OCI-LY7 (cell line): ENCODE data around the gene IGFBP4. TPM values are rescaled to one million over a fixed set of nuclear protein-coding genes. Genes with fewer than 3 reads are reported as not detected.
A peak's percentile ranks its signal among the peaks of the same experiment; 100 is the strongest.

Experiments
- BruUV-seq: library from RNA; stranded (reverse); fragments of 400-500 nt; replicated peaks from 2 replicates; lab custom pipeline; 2021; lab: Mats Ljungman, UMichigan
- CTCF ChIA-PET: fragments of 300-600 bp; sonication (Branson Sonifier 250); formaldehyde crosslinking; loops from one replicate; lab custom pipeline; 2022; ENCODE audit warnings: antibody characterized with exemption; ENCODE audit not compliant: unreplicated experiment; lab: Charles Lee
- POLR2A ChIA-PET: fragments of 300-600 bp; sonication (Branson Sonifier 250); formaldehyde crosslinking; loops from one replicate; lab custom pipeline; 2022; ENCODE audit warnings: antibody characterized with exemption; lab: Charles Lee
- DNase-seq: peaks from one replicate; pipeline ENCODE4 v3.0.0-alpha.2; 2015; ENCODE audit warnings: low spot score
- H2AFZ ChIP-seq: fragments of 200-600 bp; sonication (generic), shearing (Covaris generic); 2 replicates; pipeline ENCODE4 v1.6.1; 2014; ENCODE audit warnings: mild to moderate bottlenecking, antibody characterized with exemption, low read length, moderate library complexity
- H3K27ac ChIP-seq: fragments of 200-600 bp; sonication (generic); 2 replicates; pipeline ENCODE4 v1.5.1; 2014; ENCODE audit warnings: mixed run types, low read depth, mild to moderate bottlenecking, moderate library complexity, low read length, inconsistent platforms; ENCODE audit not compliant: poor library complexity, severe bottlenecking
- H3K36me3 ChIP-seq: fragments of 200-600 bp; sonication (generic); 2 replicates; pipeline ENCODE4 v1.6.1; 2014; ENCODE audit warnings: mild to moderate bottlenecking, antibody characterized with exemption, low read length, moderate library complexity, mixed read lengths; ENCODE audit not compliant: insufficient read depth
- H3K4me1 ChIP-seq: fragments of 200-600 bp; sonication (generic); 2 replicates; pipeline ENCODE4 v1.5.1; 2014; ENCODE audit warnings: mild to moderate bottlenecking, low read length; ENCODE audit not compliant: insufficient read depth, poor library complexity, severe bottlenecking
- H3K4me2 ChIP-seq: fragments of 200-600 bp; sonication (generic); 2 replicates; pipeline ENCODE4 v1.6.1; 2014; ENCODE audit warnings: mild to moderate bottlenecking, low read length
- H3K4me3 ChIP-seq: fragments of 200-600 bp; sonication (generic); 2 replicates; pipeline ENCODE4 v1.5.1; 2014; ENCODE audit warnings: mild to moderate bottlenecking, low read depth, low read length; ENCODE audit not compliant: poor library complexity, severe bottlenecking
- H3K79me2 ChIP-seq: fragments of 200-600 bp; sonication (generic); 2 replicates; pipeline ENCODE4 v1.6.1; 2016; ENCODE audit warnings: low read depth, mild to moderate bottlenecking, low read length, moderate library complexity, mixed read lengths; ENCODE audit not compliant: insufficient read depth
- H3K9me2 ChIP-seq: fragments of 200-600 bp; sonication (generic); 2 replicates; pipeline ENCODE4 v1.6.1; 2016; ENCODE audit warnings: mild to moderate bottlenecking, low read length, mixed read lengths; ENCODE audit not compliant: insufficient read depth
- H3K9me3 ChIP-seq: fragments of 200-600 bp; sonication (generic); 2 replicates; pipeline ENCODE4 v1.6.1; 2014; ENCODE audit warnings: mild to moderate bottlenecking, mixed run types, low read length, mixed read lengths
- H4K20me1 ChIP-seq: fragments of 200-600 bp; sonication (generic); 2 replicates; pipeline ENCODE4 v1.6.1; 2014; ENCODE audit warnings: mild to moderate bottlenecking, antibody characterized with exemption, low read length, moderate library complexity, mixed read lengths; ENCODE audit not compliant: insufficient read depth
- CTCF ChIP-seq: fragments of 200-600 bp; sonication (generic); conservative IDR thresholded peaks from 2 replicates; pipeline ENCODE4 v1.5.1; 2014; ENCODE audit warnings: mild to moderate bottlenecking, antibody characterized with exemption, low read length, moderate library complexity, mixed read lengths
- EZH2phosphoT487 ChIP-seq: fragments of 200-600 bp; sonication (generic); IDR thresholded peaks from 2 replicates; pipeline ENCODE4 v1.6.1; 2018; ENCODE audit warnings: low read depth, borderline replicate concordance, mild to moderate bottlenecking, mixed run types, antibody characterized with exemption, low read length, moderate library complexity, mixed read lengths
- intact Hi-C: fragments of 100-400 bp; cut with micrococcal nuclease; formaldehyde crosslinking; loops from one replicate; pipeline ENCODE4 v1.10.0; 2022; ENCODE audit not compliant: unreplicated experiment
- total RNA-seq, 2 experiments: library from RNA; depleted of rRNA in 1 of 2; stranded (reverse); fragments of >200 nt in 1 of 2; shearing (Covaris generic) in 1 of 2; gene quantifications; 2 replicates each; pipeline ENCODE4 v1.2.3, GENCODE V29; 2014 to 2022

Gene IGFBP4
- total RNA-seq, 2 experiments from 2014 or later = not detected

- CTCF ChIA-PET = no interaction called here
Measured at GRCh38 chr17:40481106-40481505, 37.9 kb downstream of the IGFBP4 start.

DNA sequence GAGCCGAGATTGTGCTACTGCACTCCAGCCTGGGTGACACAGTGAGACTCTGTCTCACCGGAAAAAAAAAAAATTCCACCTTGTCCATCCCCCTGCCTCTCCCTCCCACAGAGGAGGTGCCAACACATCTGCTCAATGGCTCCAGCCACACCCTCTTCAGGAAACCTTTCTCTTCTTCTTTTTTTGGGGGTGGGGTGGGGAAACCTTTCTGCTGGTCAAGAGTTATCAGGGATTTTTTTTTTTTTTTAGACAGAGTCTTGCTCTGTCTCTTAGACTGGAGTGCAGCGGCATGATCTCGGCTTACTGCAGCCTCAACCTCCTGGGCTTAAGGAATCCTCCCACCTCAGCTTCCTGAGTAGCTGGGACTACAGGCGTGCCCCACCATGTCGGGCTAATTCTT, 39.5 kb downstream of the IGFBP4 start:
- intact Hi-C loops = no loop called here

More at GRCh38 chr17:40481106-40481505, 37.9 kb downstream of the IGFBP4 start:
- Histone ChIP-seq H3K9me3 (no peaks in the 10 kb centered on the region), H3K79me2 (no peaks in the 10 kb centered on the region), H3K4me1 (peaks cover 18% of the 10 kb centered on the region), H3K4me3 (no peak overlapping the region), H2AFZ (peak overlapping the region; percentile 88), H3K9me2 (no peaks in the 10 kb centered on the region), H3K4me2 (peak overlapping the region; percentile 54), H3K27ac (no peak overlapping the region), H3K36me3 (no peaks in the 10 kb centered on the region), H4K20me1 (no peaks in the 10 kb centered on the region)
- DNase-seq = no peak
- POLR2A ChIA-PET = interaction anchor here (0.5 to 0.6 kb wide), 2 partner anchors 52 to 58 kb away, joined by 3 to 4 read pairs; no protein-coding TSS in a partner anchor
- no TSS peak for BruUV-seq
- intact Hi-C loops = no loop called here
- TF ChIP-seq EZH2phosphoT487 = no peak
- TF ChIP-seq CTCF = no peak

More for the DNA sequence above, 39.5 kb downstream of the IGFBP4 start:
- Histone ChIP-seq H3K36me3 (no peaks in the 10 kb centered on the region), H3K27ac (no peak overlapping the region), H3K9me2 (no peaks in the 10 kb centered on the region), H3K4me1 (peaks cover 18% of the 10 kb centered on the region), H2AFZ (no peak overlapping the region), H3K9me3 (no peaks in the 10 kb centered on the region), H4K20me1 (no peaks in the 10 kb centered on the region), H3K4me2 (no peak overlapping the region), H3K4me3 (no peak overlapping the region), H3K79me2 (no peaks in the 10 kb centered on the region)
- no peak for DNase-seq
- TF ChIP-seq CTCF (no peak), EZH2phosphoT487 (no peak)
- ChIA-PET POLR2A (no interaction called here), CTCF (no interaction called here)
- BruUV-seq = no TSS peak
